Measurements from ENCODE around the gene HOXC9. TPM values are rescaled to one million over a fixed set of nuclear protein-coding genes. Genes with fewer than 3 reads are reported as not detected.

The HOXC9 gene
- total RNA-seq, 1 experiment from 2014 or later = not detected

GRCh38 chr12:54017878-54018467 lies 18.0 kb downstream of the HOXC9 start:
- Mint-ChIP-seq H3K4me1 (peaks cover 26% of the 10 kb centered on the region), H3K27ac (no peak overlapping the region), H3K27me3 (ENCODE audit: low read depth) (peaks cover 99% of the 10 kb centered on the region), H3K9me3 (no peaks in the 10 kb centered on the region), H3K36me3 (no peaks in the 10 kb centered on the region; the same call in 1 of the 2 replicates), H3K4me3 (peak overlapping the region; percentile 63)
- DNase-seq (ENCODE audit: low spot score) (peak; percentile 83), ATAC-seq (peak; percentile 57)
- TF ChIP-seq ZNF121 (CRISPR knock-in tag; IDR thresholded peaks at IDR 0.05) = no peak
- TF ChIP-seq FOXP4 (CRISPR knock-in tag; IDR thresholded peaks at IDR 0.05) = 0 out of 2 replicates have a peak, but pooled peaks have one; percentile 21
- ChIA-PET POLR2A (interaction anchor here (0.5 to 0.7 kb wide), 3 partner anchors 14 to 118 kb away, joined by 3 to 4 read pairs (median 4); no protein-coding TSS in a partner anchor), CTCF (interaction anchor here (0.5 to 2.6 kb wide), 18 partner anchors 11 to 307 kb away, joined by 3 to 40 read pairs (median 4); partner anchors contain the start of genes COPZ1, HOXC10, HOXC4 and HOXC5)

GRCh38 chr12:54018468-54018984 lies 18.6 kb downstream of the HOXC9 start:
- TF ChIP-seq NFATC4 (CRISPR knock-in tag; IDR thresholded peaks at IDR 0.05) (no peak), SP1 (CRISPR knock-in tag; conservative IDR thresholded peaks at IDR 0.05) (no peak), OVOL2 (CRISPR knock-in tag; IDR thresholded peaks at IDR 0.05; ENCODE audit: borderline replicate concordance) (no peak), ETV6 (CRISPR knock-in tag; IDR thresholded peaks at IDR 0.05) (no peak), ZBTB21 (CRISPR knock-in tag; IDR thresholded peaks at IDR 0.05; ENCODE audit: borderline replicate concordance) (no peak), CREB1 (CRISPR knock-in tag; IDR thresholded peaks at IDR 0.05) (no peak), SMAD4 (CRISPR knock-in tag; IDR thresholded peaks at IDR 0.05) (no peak), STAT6 (CRISPR knock-in tag; conservative IDR thresholded peaks at IDR 0.05; ENCODE audit: low read depth) (no peak), ESRRA (CRISPR knock-in tag; IDR thresholded peaks at IDR 0.05; ENCODE audit: borderline replicate concordance) (no peak), HMGA2 (CRISPR knock-in tag; IDR thresholded peaks at IDR 0.05) (no peak), ATF3 (CRISPR knock-in tag; conservative IDR thresholded peaks at IDR 0.05) (no peak), GTF2I (CRISPR knock-in tag; conservative IDR thresholded peaks at IDR 0.05) (no peak)
- TF ChIP-seq, protein P1, sequence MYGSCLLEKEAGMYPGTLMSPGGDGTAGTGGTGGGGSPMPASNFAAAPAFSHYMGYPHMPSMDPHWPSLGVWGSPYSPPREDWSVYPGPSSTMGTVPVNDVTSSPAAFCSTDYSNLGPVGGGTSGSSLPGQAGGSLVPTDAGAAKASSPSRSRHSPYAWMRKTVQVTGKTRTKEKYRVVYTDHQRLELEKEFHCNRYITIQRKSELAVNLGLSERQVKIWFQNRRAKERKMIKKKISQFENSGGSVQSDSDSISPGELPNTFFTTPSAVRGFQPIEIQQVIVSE (CRISPR knock-in tag; IDR thresholded peaks at IDR 0.05; ENCODE audit: borderline replicate concordance) = no peak
- TF ChIP-seq, protein P2, sequence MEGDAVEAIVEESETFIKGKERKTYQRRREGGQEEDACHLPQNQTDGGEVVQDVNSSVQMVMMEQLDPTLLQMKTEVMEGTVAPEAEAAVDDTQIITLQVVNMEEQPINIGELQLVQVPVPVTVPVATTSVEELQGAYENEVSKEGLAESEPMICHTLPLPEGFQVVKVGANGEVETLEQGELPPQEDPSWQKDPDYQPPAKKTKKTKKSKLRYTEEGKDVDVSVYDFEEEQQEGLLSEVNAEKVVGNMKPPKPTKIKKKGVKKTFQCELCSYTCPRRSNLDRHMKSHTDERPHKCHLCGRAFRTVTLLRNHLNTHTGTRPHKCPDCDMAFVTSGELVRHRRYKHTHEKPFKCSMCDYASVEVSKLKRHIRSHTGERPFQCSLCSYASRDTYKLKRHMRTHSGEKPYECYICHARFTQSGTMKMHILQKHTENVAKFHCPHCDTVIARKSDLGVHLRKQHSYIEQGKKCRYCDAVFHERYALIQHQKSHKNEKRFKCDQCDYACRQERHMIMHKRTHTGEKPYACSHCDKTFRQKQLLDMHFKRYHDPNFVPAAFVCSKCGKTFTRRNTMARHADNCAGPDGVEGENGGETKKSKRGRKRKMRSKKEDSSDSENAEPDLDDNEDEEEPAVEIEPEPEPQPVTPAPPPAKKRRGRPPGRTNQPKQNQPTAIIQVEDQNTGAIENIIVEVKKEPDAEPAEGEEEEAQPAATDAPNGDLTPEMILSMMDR (IDR thresholded peaks at IDR 0.05) = no peak
- TF ChIP-seq, protein P3, sequence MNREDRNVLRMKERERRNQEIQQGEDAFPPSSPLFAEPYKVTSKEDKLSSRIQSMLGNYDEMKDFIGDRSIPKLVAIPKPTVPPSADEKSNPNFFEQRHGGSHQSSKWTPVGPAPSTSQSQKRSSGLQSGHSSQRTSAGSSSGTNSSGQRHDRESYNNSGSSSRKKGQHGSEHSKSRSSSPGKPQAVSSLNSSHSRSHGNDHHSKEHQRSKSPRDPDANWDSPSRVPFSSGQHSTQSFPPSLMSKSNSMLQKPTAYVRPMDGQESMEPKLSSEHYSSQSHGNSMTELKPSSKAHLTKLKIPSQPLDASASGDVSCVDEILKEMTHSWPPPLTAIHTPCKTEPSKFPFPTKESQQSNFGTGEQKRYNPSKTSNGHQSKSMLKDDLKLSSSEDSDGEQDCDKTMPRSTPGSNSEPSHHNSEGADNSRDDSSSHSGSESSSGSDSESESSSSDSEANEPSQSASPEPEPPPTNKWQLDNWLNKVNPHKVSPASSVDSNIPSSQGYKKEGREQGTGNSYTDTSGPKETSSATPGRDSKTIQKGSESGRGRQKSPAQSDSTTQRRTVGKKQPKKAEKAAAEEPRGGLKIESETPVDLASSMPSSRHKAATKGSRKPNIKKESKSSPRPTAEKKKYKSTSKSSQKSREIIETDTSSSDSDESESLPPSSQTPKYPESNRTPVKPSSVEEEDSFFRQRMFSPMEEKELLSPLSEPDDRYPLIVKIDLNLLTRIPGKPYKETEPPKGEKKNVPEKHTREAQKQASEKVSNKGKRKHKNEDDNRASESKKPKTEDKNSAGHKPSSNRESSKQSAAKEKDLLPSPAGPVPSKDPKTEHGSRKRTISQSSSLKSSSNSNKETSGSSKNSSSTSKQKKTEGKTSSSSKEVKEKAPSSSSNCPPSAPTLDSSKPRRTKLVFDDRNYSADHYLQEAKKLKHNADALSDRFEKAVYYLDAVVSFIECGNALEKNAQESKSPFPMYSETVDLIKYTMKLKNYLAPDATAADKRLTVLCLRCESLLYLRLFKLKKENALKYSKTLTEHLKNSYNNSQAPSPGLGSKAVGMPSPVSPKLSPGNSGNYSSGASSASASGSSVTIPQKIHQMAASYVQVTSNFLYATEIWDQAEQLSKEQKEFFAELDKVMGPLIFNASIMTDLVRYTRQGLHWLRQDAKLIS (CRISPR knock-in tag; IDR thresholded peaks at IDR 0.05; ENCODE audit: borderline replicate concordance) = no peak
- TF ChIP-seq, protein P4, sequence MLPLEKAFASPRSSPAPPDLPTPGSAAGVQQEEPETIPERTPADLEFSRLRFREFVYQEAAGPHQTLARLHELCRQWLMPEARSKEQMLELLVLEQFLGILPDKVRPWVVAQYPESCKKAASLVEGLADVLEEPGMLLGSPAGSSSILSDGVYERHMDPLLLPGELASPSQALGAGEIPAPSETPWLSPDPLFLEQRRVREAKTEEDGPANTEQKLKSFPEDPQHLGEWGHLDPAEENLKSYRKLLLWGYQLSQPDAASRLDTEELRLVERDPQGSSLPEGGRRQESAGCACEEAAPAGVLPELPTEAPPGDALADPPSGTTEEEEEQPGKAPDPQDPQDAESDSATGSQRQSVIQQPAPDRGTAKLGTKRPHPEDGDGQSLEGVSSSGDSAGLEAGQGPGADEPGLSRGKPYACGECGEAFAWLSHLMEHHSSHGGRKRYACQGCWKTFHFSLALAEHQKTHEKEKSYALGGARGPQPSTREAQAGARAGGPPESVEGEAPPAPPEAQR (CRISPR knock-in tag; IDR thresholded peaks at IDR 0.05) = no peak
- Mint-ChIP-seq H3K9me3 (no peaks in the 10 kb centered on the region), H3K27ac (no peak overlapping the region), H3K36me3 (no peaks in the 10 kb centered on the region; the same call in 1 of the 2 replicates), H3K27me3 (ENCODE audit: low read depth) (peaks cover 99% of the 10 kb centered on the region), H3K4me1 (peaks cover 26% of the 10 kb centered on the region), H3K4me3 (peak overlapping the region; percentile 63)
- ATAC-seq = no peak
- no peak for DNase-seq (ENCODE audit: low spot score)
- POLR2A ChIA-PET = interaction anchor here (0.5 kb wide), 1 partner anchor 14 kb away, joined by 4 read pairs; no protein-coding TSS in a partner anchor
- CTCF ChIA-PET = interaction anchor here (1.8 kb wide), 1 partner anchor 34 kb away, joined by 6 read pairs; the partner anchor contains the start of gene HOXC10

All from WTC11 (cell line).